ENCODE results near the gene ABHD15. TPM values are rescaled to one million over a fixed set of nuclear protein-coding genes. Genes with fewer than 3 reads are reported as not detected.

ABHD15 gene
- total RNA-seq, 1 donor from 2014 or later: 14.3 TPM

DNA sequence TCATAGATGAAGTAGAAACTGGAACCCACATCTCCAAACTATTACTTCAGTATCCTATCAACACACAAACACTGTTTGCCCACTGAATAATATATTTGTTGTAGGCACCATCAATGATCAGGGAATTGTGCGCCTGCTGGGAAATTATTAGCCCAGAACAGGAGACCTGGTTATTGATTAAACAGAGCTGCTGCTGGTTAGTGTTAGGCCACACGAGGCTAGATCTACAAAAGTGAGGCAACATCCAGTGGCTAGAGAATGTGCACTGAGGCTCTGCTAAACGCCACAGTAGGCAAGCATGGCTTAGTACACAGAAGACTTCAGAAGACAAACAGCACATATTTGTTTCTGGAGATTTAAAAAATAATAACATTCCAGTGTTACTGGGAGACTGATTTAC lies 11.0 kb downstream of the ABHD15 start:
- Histone ChIP-seq H3K4me3 (no peak overlapping the region), H3K27ac (no peak overlapping the region), H3K27me3 (ENCODE audit: low read depth) (no peaks in the 10 kb centered on the region), H3K36me3 (no peaks in the 10 kb centered on the region), H3K4me1 (peaks cover 19% of the 10 kb centered on the region), H3K9me3 (no peaks in the 10 kb centered on the region)
- peak in 1 of 2 donors; percentile 59 for ATAC-seq
- TF ChIP-seq, protein P1, sequence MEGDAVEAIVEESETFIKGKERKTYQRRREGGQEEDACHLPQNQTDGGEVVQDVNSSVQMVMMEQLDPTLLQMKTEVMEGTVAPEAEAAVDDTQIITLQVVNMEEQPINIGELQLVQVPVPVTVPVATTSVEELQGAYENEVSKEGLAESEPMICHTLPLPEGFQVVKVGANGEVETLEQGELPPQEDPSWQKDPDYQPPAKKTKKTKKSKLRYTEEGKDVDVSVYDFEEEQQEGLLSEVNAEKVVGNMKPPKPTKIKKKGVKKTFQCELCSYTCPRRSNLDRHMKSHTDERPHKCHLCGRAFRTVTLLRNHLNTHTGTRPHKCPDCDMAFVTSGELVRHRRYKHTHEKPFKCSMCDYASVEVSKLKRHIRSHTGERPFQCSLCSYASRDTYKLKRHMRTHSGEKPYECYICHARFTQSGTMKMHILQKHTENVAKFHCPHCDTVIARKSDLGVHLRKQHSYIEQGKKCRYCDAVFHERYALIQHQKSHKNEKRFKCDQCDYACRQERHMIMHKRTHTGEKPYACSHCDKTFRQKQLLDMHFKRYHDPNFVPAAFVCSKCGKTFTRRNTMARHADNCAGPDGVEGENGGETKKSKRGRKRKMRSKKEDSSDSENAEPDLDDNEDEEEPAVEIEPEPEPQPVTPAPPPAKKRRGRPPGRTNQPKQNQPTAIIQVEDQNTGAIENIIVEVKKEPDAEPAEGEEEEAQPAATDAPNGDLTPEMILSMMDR (IDR thresholded peaks at IDR 0.05): no peak
- intact Hi-C loops (cut with DNase I): no loop called here
- DNase-seq: no peak

GRCh38 chr17:29549177-29549923 lies 17.5 kb downstream of the ABHD15 start:
- no peak overlapping the region for H3K27ac ChIP-seq
- peaks cover 12% of the 10 kb centered on the region for H3K4me1 ChIP-seq
- TF ChIP-seq, protein P1 (IDR thresholded peaks at IDR 0.05): no peak
- DNase-seq (no peak), ATAC-seq (peak in 1 of 2 donors; percentile 11)
- H3K9me3 ChIP-seq: no peaks in the 10 kb centered on the region
- no peaks in the 10 kb centered on the region for H3K27me3 ChIP-seq (ENCODE audit: low read depth)
- H3K4me3 ChIP-seq: no peak overlapping the region
- peaks cover 7% of the 10 kb centered on the region for H3K36me3 ChIP-seq
- intact Hi-C loops (cut with DNase I): no loop called here

DNA sequence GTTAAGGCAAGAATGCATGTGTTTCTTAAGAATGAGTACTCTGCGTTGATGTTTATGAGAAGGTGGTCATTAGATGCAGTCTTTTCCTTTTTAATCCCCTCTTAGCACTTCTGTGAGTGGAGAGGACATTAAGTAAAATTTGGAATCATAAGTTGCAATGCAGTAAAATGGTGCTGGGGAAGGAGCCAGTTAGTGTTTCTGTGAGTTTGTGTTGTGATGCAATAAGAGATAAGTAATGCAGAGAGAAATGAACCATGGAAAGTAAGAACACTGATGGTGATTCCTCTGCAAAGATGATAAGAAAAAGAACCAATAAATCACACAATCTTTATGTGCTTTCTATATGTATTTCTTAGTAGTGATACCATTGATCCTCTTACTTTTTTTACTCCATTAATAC lies 20.0 kb downstream of the ABHD15 start:
- intact Hi-C loops (cut with DNase I): no loop called here

DNA sequence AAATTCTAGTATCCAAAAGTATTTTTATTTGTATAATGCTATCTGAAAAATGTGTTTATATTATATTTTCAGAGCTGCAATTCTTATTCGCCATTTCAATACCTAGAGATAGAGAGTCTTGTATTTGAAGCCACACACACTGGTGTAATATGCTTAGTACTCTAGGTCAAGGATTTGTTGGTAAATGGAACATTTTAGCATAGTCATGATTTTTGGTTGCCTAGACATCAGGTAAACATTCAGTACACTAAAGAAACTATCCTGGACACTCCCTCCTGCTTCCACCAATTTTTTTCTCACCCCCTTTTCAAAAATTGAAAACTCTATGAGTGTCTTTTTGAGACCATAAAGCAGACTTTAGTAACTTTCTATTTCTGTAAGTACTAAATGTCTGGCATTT lies 20.8 kb downstream of the ABHD15 start:
- Histone ChIP-seq H3K4me1 (peaks cover 12% of the 10 kb centered on the region), H3K9me3 (no peaks in the 10 kb centered on the region), H3K36me3 (peaks cover 40% of the 10 kb centered on the region), H3K27me3 (ENCODE audit: low read depth) (no peaks in the 10 kb centered on the region), H3K4me3 (no peak overlapping the region), H3K27ac (no peak overlapping the region)
- DNase-seq (no peak), ATAC-seq (peak in 1 of 2 donors; percentile 39)
- TF ChIP-seq, protein P1 (IDR thresholded peaks at IDR 0.05): no peak
- intact Hi-C loops (cut with DNase I): no loop called here

More for the DNA sequence above, 20.0 kb downstream of the ABHD15 start:
- TF ChIP-seq, protein P1 (IDR thresholded peaks at IDR 0.05): no peak
- ATAC-seq: no peak
- DNase-seq: no peak
- H3K4me1 ChIP-seq: peaks cover 12% of the 10 kb centered on the region
- H3K36me3 ChIP-seq: peaks cover 32% of the 10 kb centered on the region
- H3K4me3 ChIP-seq: no peak overlapping the region
- H3K9me3 ChIP-seq: no peaks in the 10 kb centered on the region
- no peak overlapping the region for H3K27ac ChIP-seq
- no peaks in the 10 kb centered on the region for H3K27me3 ChIP-seq (ENCODE audit: low read depth)

GRCh38 chr17:29544066-29544465 lies 22.8 kb downstream of the ABHD15 start:
- TF ChIP-seq, protein P1 (IDR thresholded peaks at IDR 0.05): no peak
- Histone ChIP-seq H3K27me3 (ENCODE audit: low read depth) (no peaks in the 10 kb centered on the region), H3K4me3 (no peak overlapping the region), H3K9me3 (no peaks in the 10 kb centered on the region), H3K36me3 (peaks cover 53% of the 10 kb centered on the region), H3K4me1 (peaks cover 3% of the 10 kb centered on the region), H3K27ac (no peak overlapping the region)
- ATAC-seq: no peak
- intact Hi-C loops (cut with DNase I): no loop called here
- DNase-seq: no peak

Measured in lower lobe of right lung (tissue), 2 donors.